ENCODE measurements around the gene GRM3. TPM values are rescaled to one million over a fixed set of nuclear protein-coding genes. Genes with fewer than 3 reads are reported as not detected.

GRM3 gene
- total RNA-seq, 1 experiment from 2014 or later: not detected

GRCh38 chr7:86825264-86825663, 181.6 kb downstream of the GRM3 start:
- Histone ChIP-seq H3K27me3 (ENCODE audit: low read length) (0 out of 2 replicates have a peak, but pooled peaks cover 4% of the 10 kb centered on the region), H3K9me3 (ENCODE audit: low read length) (no peaks in the 10 kb centered on the region), H2AFZ (ENCODE audit: low read length) (no peak overlapping the region), H4K20me1 (ENCODE audit: low read length) (no peaks in the 10 kb centered on the region), H3K4me1 (ENCODE audit: insufficient read depth, low read length) (no peaks in the 10 kb centered on the region), H3F3A (ENCODE audit: low read length, unreplicated experiment) (no peaks in the 10 kb centered on the region), H3K36me3 (ENCODE audit: low read depth, low read length) (no peaks in the 10 kb centered on the region), H3K9me2 (replicated peaks; ENCODE audit: low read length) (no peaks in the 10 kb centered on the region), H3K27ac (ENCODE audit: low read length) (no peak overlapping the region), H3K4me3 (ENCODE audit: low read length) (no peak overlapping the region), H3K79me2 (ENCODE audit: low read length) (no peaks in the 10 kb centered on the region), H3K4me2 (ENCODE audit: low read length) (no peak overlapping the region), H3K9ac (ENCODE audit: low read length) (no peak overlapping the region)
- ATAC-seq (no peak), DNase-seq (no peak)
- intact Hi-C loops (cut with micrococcal nuclease): no loop called here
- ChIA-PET CTCF (no interaction called here), POLR2A (ENCODE audit: unreplicated experiment) (interaction anchor here (0.8 kb wide), 1 partner anchor 776 kb away, joined by 4 read pairs; no protein-coding TSS in a partner anchor)
- TF ChIP-seq EZH2 (IDR thresholded peaks at IDR 0.05; ENCODE audit: low read length, unreplicated experiment): no peak
- no peak for TF ChIP-seq CTCF (conservative IDR thresholded peaks at IDR 0.05; ENCODE audit: low read depth, low read length)
- TF ChIP-seq EZH2phosphoT487 (IDR thresholded peaks at IDR 0.05; ENCODE audit: borderline replicate concordance, low read length): no peak
- no TSS peak for BruUV-seq (replicated peaks)

GRCh38 chr7:86826948-86827347, 183.2 kb downstream of the GRM3 start:
- no peak overlapping the region for H3K4me3 ChIP-seq (ENCODE audit: low read length)
- H3K27ac ChIP-seq (ENCODE audit: low read length): no peak overlapping the region
- ChIA-PET POLR2A (ENCODE audit: unreplicated experiment) (no interaction called here), CTCF (no interaction called here)
- BruUV-seq (replicated peaks): no TSS peak
- H3K79me2 ChIP-seq (ENCODE audit: low read length): no peaks in the 10 kb centered on the region
- H3K4me2 ChIP-seq (ENCODE audit: low read length): no peak overlapping the region
- H3K9me2 ChIP-seq (replicated peaks; ENCODE audit: low read length): no peaks in the 10 kb centered on the region
- TF ChIP-seq EZH2 (IDR thresholded peaks at IDR 0.05; ENCODE audit: low read length, unreplicated experiment): no peak
- no peaks in the 10 kb centered on the region for H4K20me1 ChIP-seq (ENCODE audit: low read length)
- H3K4me1 ChIP-seq (ENCODE audit: insufficient read depth, low read length): no peaks in the 10 kb centered on the region
- H3K9ac ChIP-seq (ENCODE audit: low read length): no peak overlapping the region
- no peaks in the 10 kb centered on the region for H3F3A ChIP-seq (ENCODE audit: low read length, unreplicated experiment)
- H3K36me3 ChIP-seq (ENCODE audit: low read depth, low read length): no peaks in the 10 kb centered on the region
- no peaks in the 10 kb centered on the region for H3K9me3 ChIP-seq (ENCODE audit: low read length)
- H3K27me3 ChIP-seq (ENCODE audit: low read length): 0 out of 2 replicates have a peak, but pooled peaks cover 4% of the 10 kb centered on the region
- DNase-seq: no peak
- intact Hi-C loops (cut with micrococcal nuclease): no loop called here
- ATAC-seq: no peak
- H2AFZ ChIP-seq (ENCODE audit: low read length): no peak overlapping the region

- Histone ChIP-seq H3K9me2 (replicated peaks; ENCODE audit: low read length) (no peaks in the 10 kb centered on the region), H3K27ac (ENCODE audit: low read length) (no peak overlapping the region), H3K27me3 (ENCODE audit: low read length) (no peaks in the 10 kb centered on the region), H3K79me2 (ENCODE audit: low read length) (no peaks in the 10 kb centered on the region), H2AFZ (ENCODE audit: low read length) (no peak overlapping the region), H4K20me1 (ENCODE audit: low read length) (no peaks in the 10 kb centered on the region), H3F3A (ENCODE audit: low read length, unreplicated experiment) (no peaks in the 10 kb centered on the region), H3K9ac (ENCODE audit: low read length) (no peak overlapping the region), H3K4me3 (ENCODE audit: low read length) (no peak overlapping the region), H3K36me3 (ENCODE audit: low read depth, low read length) (no peaks in the 10 kb centered on the region), H3K9me3 (ENCODE audit: low read length) (no peaks in the 10 kb centered on the region), H3K4me2 (ENCODE audit: low read length) (no peak overlapping the region), H3K4me1 (ENCODE audit: insufficient read depth, low read length) (no peaks in the 10 kb centered on the region)
- POLR2A ChIA-PET (ENCODE audit: unreplicated experiment): no interaction called here
- intact Hi-C loops (cut with micrococcal nuclease): no loop called here
- DNase-seq (no peak), ATAC-seq (no peak)
- no peak for TF ChIP-seq EZH2phosphoT487 (IDR thresholded peaks at IDR 0.05; ENCODE audit: borderline replicate concordance, low read length)
- TF ChIP-seq CTCF (conservative IDR thresholded peaks at IDR 0.05; ENCODE audit: low read depth, low read length): no peak
- no peak for TF ChIP-seq EZH2 (IDR thresholded peaks at IDR 0.05; ENCODE audit: low read length, unreplicated experiment)
- no TSS peak for BruUV-seq (replicated peaks)
- CTCF ChIA-PET: no interaction called here
Observed at GRCh38 chr7:86833360-86833759, 189.7 kb downstream of the GRM3 start.
